Activated CD8-positive, alpha-beta memory T cell treated with anti-CD3 and anti-CD28 coated beads, Interleukin-2, amount 50 U/mL, for 48 hours (primary cell): ENCODE measurements around the gene RAB40B.

ENCODE experiments used
- DNase-seq: peaks from one replicate; pipeline ENCODE4 v3.0.0-alpha.2; 2020

RAB40B gene

DNA sequence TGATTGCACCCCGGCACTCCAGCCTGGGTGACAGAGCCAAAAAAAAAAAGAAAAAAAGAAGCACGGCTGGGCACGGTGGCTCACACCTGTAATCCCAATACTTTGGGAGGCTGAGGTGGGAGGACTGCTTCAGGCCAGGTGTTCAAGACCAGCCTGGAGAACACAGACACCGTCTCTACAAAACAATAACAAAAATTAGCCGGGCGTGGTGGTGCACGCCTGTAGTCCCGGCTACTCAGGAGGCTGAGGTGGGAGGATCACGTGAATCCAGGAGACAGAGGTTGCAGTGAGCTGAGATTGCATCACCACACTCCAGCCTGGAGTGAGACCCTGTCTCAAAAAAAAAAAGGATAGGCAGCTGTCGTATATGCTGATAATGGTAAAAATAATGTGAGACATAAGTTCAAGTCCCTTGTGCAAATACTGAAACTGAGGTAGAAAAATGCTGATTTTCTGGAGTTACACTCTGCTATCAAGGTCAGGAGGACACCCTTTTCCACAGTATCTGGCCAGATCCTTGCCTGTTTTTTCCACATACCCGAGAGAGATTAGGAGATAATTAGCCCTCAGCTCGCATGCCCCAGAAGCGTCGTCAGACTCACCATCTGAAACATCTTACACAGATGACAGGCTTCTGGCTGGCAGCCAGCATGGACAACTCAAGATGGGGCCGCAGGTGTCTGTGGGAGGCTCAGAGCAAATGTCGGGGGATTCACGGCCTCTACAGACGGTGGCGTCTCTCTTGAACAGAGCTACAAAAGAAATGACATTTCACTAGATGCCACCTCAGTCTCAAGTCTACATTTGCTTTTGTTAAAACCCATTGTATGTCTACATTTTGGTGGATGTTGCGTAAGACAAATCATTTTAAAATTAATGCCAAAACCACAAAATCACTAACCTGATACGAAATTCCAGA lies 87.1 kb downstream of the RAB40B start:
- DNase-seq: no peak

DNA sequence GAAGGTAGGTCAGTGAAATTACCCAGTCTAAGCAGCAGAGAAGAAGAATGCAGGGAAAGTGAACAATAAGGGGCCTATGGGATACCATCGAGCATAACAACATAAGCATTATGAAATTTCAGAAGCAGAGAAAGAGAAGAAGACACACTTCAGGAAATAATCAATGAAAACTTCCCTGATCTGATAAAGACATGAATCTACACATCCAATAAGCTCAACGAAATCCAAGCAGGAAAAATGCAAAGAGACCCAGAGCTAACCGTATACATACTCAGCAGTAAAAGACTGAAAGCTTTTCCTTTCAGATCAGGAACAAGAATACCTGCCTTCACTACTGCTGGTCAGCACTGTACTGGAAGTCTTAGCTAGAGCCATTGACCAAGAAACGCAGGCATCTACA lies 88.8 kb downstream of the RAB40B start:
- no peak for DNase-seq

DNA sequence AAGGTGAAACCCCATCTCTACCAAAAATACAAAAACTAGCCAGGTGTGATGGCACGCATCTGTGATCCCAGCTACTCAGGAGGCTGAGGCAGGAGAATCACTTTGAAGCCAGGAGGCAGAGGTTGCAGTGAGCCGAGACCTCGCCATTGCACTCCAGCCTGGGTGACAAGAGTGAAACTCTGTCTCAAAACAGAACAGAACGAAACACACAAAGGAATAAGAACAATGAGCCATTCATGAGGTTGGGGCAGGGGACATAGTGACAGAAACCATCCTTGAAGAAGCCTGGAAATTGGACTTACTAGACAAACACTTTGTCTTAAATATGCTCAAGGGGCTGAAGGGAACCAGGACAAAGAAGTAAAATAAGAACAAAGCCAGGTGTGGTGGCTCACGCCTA lies 89.7 kb downstream of the RAB40B start:
- no peak for DNase-seq

DNA sequence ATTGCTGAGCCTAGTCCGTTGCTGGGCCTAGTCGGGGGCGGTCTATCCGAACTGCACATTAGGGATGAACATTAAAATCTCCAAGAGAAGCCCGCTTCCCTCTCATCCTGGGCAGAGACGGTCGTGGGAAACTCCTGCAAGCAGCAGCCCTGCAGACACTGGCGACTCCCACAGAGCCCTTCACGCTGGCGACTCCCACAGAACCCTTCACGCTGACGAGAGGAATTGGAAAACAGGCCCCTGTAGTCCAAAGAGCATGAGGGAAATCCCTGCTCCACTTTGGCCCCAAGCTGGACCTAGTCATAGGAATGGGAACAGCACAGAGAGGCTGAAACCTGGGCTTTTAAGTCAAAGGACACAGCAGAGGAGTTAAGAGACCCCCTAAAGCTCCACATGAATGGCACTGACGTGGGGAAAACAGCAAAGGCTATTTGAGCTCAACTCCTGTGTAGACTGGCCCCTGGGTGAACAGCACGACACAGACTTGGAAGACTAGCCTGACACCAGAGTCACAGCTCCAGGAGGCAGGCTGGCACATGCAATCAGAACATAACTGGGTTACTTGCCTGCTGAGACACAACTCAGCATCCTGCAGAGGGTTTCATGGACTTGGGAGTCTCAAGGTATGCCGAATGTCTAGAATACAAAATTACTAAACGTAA lies 92.4 kb downstream of the RAB40B start:
- no peak for DNase-seq
